Liver (tissue), 9 donors: Measurements from ENCODE around the gene HADHA. TPM values are rescaled to one million over a fixed set of nuclear protein-coding genes. Genes with fewer than 3 reads are reported as not detected.

Experiments
- DNase-seq: peaks from one replicate; pipeline ENCODE4 v3.0.0-alpha.2; 2017; ENCODE audit warnings: low spot score
- H3K27ac ChIP-seq, 2 donors: one replicate each; pipeline ENCODE4 v1.7.0; 2013; ENCODE audit warnings: inconsistent platforms in 2 of 2, low read length in 2 of 2, control low read depth in 1 of 2, low read depth in 1 of 2, mild to moderate bottlenecking in 1 of 2
- H3K27me3 ChIP-seq, 4 donors: one replicate each; pipeline versions ENCODE4 v1.6.1 to v1.7.0; 2013; ENCODE audit warnings: low read length in 3 of 4, inconsistent platforms in 1 of 4, mild to moderate bottlenecking in 1 of 4, moderate library complexity in 1 of 4; ENCODE audit not compliant: control insufficient read depth in 4 of 4, insufficient read depth in 4 of 4
- H3K36me3 ChIP-seq, 4 donors: one replicate each; pipeline versions ENCODE4 v1.6.1 to v1.7.0; 2013; ENCODE audit warnings: low read length in 3 of 4, mild to moderate bottlenecking in 3 of 4, low read depth in 1 of 4, moderate library complexity in 1 of 4; ENCODE audit not compliant: control insufficient read depth in 4 of 4, insufficient read depth in 3 of 4
- H3K4me1 ChIP-seq, 4 donors: one replicate each; pipeline versions ENCODE4 v1.6.1 to v1.7.0; 2013; ENCODE audit warnings: low read length in 3 of 4, mild to moderate bottlenecking in 3 of 4, moderate library complexity in 1 of 4; ENCODE audit not compliant: control insufficient read depth in 4 of 4, insufficient read depth in 4 of 4
- H3K4me3 ChIP-seq, 3 donors: one replicate each; pipeline versions ENCODE4 v1.6.1 to v1.7.0; 2013; ENCODE audit warnings: low read length in 3 of 3, control low read depth in 1 of 3, low read depth in 1 of 3, mild to moderate bottlenecking in 1 of 3
- H3K9ac ChIP-seq, 2 donors: one replicate each; pipeline ENCODE4 v1.7.0; 2013; ENCODE audit warnings: low read length in 2 of 2, mild to moderate bottlenecking in 2 of 2, moderate library complexity in 2 of 2, control low read depth in 1 of 2, low read depth in 1 of 2
- H3K9me3 ChIP-seq, 4 donors: one replicate each; pipeline versions ENCODE4 v1.6.1 to v1.7.0; 2013; ENCODE audit warnings: low read length in 3 of 4; ENCODE audit not compliant: control insufficient read depth in 4 of 4
- FOXA1 ChIP-seq: IDR thresholded peaks from 2 replicates; pipeline ENCODE4 v1.6.1; 2016; ENCODE audit warnings: antibody characterized with exemption
- FOXA2 ChIP-seq: IDR thresholded peaks from 2 replicates; pipeline ENCODE4 v1.6.1; 2016; ENCODE audit warnings: antibody characterized with exemption
- GABPA ChIP-seq, 2 donors: IDR thresholded peaks in 1 of 2; conservative IDR thresholded peaks in 1 of 2; 2 replicates each; pipeline ENCODE4 v1.6.1; 2016; ENCODE audit warnings: antibody characterized with exemption in 2 of 2, mild to moderate bottlenecking in 1 of 2, moderate library complexity in 1 of 2
- HNF4A ChIP-seq, 2 donors: conservative IDR thresholded peaks; 2 replicates each; pipeline ENCODE4 v1.6.1; 2016; ENCODE audit warnings: antibody characterized with exemption in 2 of 2, mild to moderate bottlenecking in 2 of 2
- NR2F2 ChIP-seq: IDR thresholded peaks from 2 replicates; pipeline ENCODE4 v1.6.1; 2016; ENCODE audit warnings: antibody characterized with exemption
- RAD21 ChIP-seq, 2 donors: IDR thresholded peaks; 2 replicates each; pipeline ENCODE4 v1.6.1; 2016; ENCODE audit warnings: antibody characterized with exemption in 2 of 2, mild to moderate bottlenecking in 2 of 2
- RXRA ChIP-seq, 2 donors: IDR thresholded peaks; 2 replicates each; pipeline ENCODE4 v1.6.1; 2017 to 2018; ENCODE audit warnings: antibody characterized with exemption in 2 of 2, mild to moderate bottlenecking in 1 of 2
- SP1 ChIP-seq: IDR thresholded peaks from 2 replicates; pipeline ENCODE4 v1.6.1; 2018; ENCODE audit warnings: antibody characterized with exemption, mild to moderate bottlenecking
- WGBS: extraction: QIAGEN DNeasy Blood & Tissue Kit; methylation state at CpG from one replicate; pipeline ENCODE4 v1.1.7; 2013; 5-methylcytosine and 5-hydroxymethylcytosine counted together
- polyA plus RNA-seq, 2 donors: library from polyadenylated mRNA; stranded (reverse) in 1 of 2; unstranded in 1 of 2; fragments of 200-250 nt in 1 of 2; fragments of >200 nt in 1 of 2; fragmentation: Nextera tagmentation in 1 of 2; extraction: Ambion mirVana in 1 of 2; gene quantifications; one replicate each; pipeline versions ENCODE4 v1.2.1 to v1.2.3, GENCODE V29; 2013 to 2015
- total RNA-seq, 2 donors: library from RNA; depleted of rRNA; stranded (reverse); fragments of >200 nt; gene quantifications; one replicate each; pipeline ENCODE4 v1.2.3, GENCODE V29; 2014
- TF ChIP-seq, protein P1 (sequence below): IDR thresholded peaks from 2 replicates; pipeline ENCODE4 v1.6.1; 2016; ENCODE audit warnings: antibody characterized with exemption, mild to moderate bottlenecking
- TF ChIP-seq, protein P2 (sequence below): IDR thresholded peaks from 2 replicates; pipeline ENCODE4 v1.6.1; 2016; ENCODE audit warnings: antibody characterized with exemption
- TF ChIP-seq, protein P3 (sequence below): IDR thresholded peaks from 2 replicates; pipeline ENCODE4 v1.6.1; 2016; ENCODE audit warnings: antibody characterized with exemption
- TF ChIP-seq, protein P4 (sequence below): IDR thresholded peaks from 2 replicates; pipeline ENCODE4 v1.6.1; 2016; ENCODE audit warnings: antibody characterized with exemption
- donor health status: healthy.
- donor health status: healthy.
- donor health status: healthy.
- donor health status: healthy.
- donor health status: healthy.

HADHA gene
- total and polyA plus RNA-seq, 4 donors = 101 to 276 (median 159) TPM

DNA sequence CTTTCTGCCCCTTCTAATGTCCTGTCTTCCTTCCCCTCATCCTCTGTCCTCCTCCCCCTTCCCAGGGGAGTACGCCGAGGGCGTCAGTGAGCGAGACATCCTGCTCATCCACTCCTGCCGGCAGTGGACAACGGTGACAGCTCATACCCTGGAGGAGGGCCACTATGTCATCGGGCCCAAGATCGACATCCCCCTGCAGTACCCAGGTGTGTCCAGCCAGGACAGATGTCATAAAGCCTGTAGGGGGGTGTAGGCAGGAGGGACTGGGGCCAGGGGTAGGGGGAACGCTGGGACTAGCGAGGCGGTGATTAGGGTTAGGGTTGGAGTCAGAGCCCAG, 68.2 kb downstream of the HADHA start:
- no peak for DNase-seq
- Histone ChIP-seq H3K36me3 (no peaks in the 10 kb centered on the region), H3K4me3 (no peak overlapping the region), H3K4me1 (peaks cover 0 to 15% (median 9%) of the 10 kb centered on the region in 4 donors), H3K9ac (no peak overlapping the region), H3K9me3 (no peaks in the 10 kb centered on the region), H3K27me3 (peaks cover 0 to 6% (median 0%) of the 10 kb centered on the region in 4 donors), H3K27ac (no peak overlapping the region)
- 81% methylated on average over 11 of the region's 11 CpGs for WGBS
- TF ChIP-seq, protein P1, sequence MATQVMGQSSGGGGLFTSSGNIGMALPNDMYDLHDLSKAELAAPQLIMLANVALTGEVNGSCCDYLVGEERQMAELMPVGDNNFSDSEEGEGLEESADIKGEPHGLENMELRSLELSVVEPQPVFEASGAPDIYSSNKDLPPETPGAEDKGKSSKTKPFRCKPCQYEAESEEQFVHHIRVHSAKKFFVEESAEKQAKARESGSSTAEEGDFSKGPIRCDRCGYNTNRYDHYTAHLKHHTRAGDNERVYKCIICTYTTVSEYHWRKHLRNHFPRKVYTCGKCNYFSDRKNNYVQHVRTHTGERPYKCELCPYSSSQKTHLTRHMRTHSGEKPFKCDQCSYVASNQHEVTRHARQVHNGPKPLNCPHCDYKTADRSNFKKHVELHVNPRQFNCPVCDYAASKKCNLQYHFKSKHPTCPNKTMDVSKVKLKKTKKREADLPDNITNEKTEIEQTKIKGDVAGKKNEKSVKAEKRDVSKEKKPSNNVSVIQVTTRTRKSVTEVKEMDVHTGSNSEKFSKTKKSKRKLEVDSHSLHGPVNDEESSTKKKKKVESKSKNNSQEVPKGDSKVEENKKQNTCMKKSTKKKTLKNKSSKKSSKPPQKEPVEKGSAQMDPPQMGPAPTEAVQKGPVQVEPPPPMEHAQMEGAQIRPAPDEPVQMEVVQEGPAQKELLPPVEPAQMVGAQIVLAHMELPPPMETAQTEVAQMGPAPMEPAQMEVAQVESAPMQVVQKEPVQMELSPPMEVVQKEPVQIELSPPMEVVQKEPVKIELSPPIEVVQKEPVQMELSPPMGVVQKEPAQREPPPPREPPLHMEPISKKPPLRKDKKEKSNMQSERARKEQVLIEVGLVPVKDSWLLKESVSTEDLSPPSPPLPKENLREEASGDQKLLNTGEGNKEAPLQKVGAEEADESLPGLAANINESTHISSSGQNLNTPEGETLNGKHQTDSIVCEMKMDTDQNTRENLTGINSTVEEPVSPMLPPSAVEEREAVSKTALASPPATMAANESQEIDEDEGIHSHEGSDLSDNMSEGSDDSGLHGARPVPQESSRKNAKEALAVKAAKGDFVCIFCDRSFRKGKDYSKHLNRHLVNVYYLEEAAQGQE = no peak
- no peak for TF ChIP-seq RAD21 (IDR thresholded peaks at IDR 0.05)
- TF ChIP-seq SP1 = no peak

DNA sequence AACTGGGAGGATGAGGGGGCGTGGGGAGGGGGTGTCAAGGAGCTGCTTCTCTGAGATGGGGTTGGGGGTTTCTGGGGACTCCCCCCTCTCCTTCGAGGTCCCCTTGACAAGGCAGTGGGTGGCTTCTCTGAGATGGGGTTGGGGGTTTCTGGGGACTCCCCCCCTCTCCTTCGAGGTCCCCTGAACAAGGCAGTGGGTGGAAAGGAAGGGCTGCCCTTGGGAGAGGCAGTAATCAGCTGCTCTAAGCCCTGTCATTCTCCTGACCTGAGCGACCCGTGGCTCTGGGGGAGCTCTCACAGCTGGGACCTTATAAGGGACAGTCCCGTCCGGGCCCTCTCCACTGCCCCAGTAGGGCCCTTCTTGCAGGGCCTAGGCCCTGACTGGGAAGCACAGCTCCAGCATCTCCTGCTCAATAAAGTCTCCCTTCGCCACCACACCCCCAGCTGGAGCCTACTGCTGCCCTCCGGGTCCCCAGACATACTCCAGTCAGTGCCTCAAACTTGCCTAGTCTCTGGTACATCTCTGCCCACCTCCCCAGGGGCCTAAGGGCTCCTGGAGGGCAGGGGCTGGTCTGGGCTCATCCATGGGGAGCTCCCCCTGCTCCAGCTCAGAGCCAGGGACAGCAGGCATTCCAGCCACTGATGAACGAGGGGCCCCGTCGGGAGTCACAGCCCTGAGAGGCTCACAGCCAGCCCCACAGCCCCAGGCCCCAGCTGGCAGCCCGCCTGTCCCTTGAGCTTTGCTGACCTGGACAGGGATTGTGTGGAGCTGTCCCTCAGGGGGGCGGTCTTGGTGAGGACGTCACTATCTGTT, 68.8 kb downstream of the HADHA start:
- Histone ChIP-seq H3K4me3 (no peak overlapping the region), H3K27me3 (peaks cover 0 to 6% (median 0%) of the 10 kb centered on the region in 4 donors), H3K4me1 (peaks cover 0 to 15% (median 9%) of the 10 kb centered on the region in 4 donors), H3K9me3 (no peaks in the 10 kb centered on the region), H3K9ac (no peak overlapping the region), H3K36me3 (no peaks in the 10 kb centered on the region), H3K27ac (no peak overlapping the region)
- TF ChIP-seq, protein P2, sequence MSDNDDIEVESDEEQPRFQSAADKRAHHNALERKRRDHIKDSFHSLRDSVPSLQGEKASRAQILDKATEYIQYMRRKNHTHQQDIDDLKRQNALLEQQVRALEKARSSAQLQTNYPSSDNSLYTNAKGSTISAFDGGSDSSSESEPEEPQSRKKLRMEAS = no peak
- TF ChIP-seq FOXA1 (no peak), FOXA2 (no peak), RXRA (IDR thresholded peaks at IDR 0.05) (no peak), RAD21 (IDR thresholded peaks at IDR 0.05) (no peak)
- TF ChIP-seq, protein P3, sequence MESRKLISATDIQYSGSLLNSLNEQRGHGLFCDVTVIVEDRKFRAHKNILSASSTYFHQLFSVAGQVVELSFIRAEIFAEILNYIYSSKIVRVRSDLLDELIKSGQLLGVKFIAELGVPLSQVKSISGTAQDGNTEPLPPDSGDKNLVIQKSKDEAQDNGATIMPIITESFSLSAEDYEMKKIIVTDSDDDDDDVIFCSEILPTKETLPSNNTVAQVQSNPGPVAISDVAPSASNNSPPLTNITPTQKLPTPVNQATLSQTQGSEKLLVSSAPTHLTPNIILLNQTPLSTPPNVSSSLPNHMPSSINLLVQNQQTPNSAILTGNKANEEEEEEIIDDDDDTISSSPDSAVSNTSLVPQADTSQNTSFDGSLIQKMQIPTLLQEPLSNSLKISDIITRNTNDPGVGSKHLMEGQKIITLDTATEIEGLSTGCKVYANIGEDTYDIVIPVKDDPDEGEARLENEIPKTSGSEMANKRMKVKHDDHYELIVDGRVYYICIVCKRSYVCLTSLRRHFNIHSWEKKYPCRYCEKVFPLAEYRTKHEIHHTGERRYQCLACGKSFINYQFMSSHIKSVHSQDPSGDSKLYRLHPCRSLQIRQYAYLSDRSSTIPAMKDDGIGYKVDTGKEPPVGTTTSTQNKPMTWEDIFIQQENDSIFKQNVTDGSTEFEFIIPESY = no peak
- DNase-seq = no peak
- WGBS = 78% methylated on average over 15 of the region's 15 CpGs

DNA sequence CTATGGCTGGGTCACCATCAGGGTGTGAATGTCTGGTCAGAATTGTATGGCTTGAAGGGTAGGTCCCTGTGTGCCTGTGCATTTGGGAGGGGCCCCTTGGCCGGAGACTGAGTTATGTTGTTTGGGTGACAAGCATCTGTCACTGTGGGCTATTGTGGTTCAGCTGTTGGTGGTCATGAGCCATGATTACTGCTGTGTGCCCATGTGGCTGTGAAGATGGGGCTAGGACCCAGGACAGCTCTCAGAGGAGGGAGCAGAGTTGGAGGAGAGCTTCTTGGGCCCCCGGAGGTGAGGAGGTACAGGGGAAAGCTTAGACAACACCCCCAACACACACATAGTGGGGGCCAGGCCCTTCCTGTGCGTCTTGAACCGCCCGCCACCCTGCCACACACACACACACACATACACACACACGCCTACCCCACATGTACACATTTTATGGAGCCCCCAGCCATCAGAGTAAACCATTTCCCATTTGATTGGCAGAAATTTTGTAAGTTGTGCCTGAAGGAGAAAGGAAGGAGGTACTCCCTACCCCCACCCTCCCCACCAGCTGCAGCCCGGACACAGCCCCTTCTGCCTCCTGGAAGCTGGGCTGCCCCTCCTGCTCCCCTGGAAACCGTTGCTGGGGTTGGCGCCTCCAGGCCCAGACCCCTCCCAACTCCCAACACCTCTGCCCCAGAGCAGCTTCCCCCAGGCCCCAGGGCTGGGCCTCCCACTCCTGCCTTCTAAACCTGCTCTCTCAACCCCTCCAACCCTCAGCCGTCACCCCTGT, 69.6 kb downstream of the HADHA start:
- no peaks in the 10 kb centered on the region for H3K9me3 ChIP-seq
- DNase-seq = no peak
- no peak overlapping the region for H3K4me3 ChIP-seq
- H3K27me3 ChIP-seq = peaks cover 0 to 6% (median 0%) of the 10 kb centered on the region in 4 donors
- H3K27ac ChIP-seq = no peak overlapping the region
- 88% methylated on average over 10 of the region's 10 CpGs for WGBS
- H3K36me3 ChIP-seq = no peaks in the 10 kb centered on the region
- H3K9ac ChIP-seq = no peak overlapping the region
- peaks cover 0 to 15% (median 9%) of the 10 kb centered on the region in 4 donors for H3K4me1 ChIP-seq
- TF ChIP-seq, protein P1 = no peak
- TF ChIP-seq HNF4A (conservative IDR thresholded peaks at IDR 0.05) = no peak
- TF ChIP-seq, protein P4, sequence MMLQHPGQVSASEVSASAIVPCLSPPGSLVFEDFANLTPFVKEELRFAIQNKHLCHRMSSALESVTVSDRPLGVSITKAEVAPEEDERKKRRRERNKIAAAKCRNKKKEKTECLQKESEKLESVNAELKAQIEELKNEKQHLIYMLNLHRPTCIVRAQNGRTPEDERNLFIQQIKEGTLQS = no peak
- TF ChIP-seq, protein P3 = no peak
- no peak for TF ChIP-seq GABPA (IDR thresholded peaks at IDR 0.05 in 1 of 2, conservative IDR thresholded peaks at IDR 0.05 in 1 of 2)
- TF ChIP-seq FOXA1 = no peak
- no peak for TF ChIP-seq NR2F2
- no peak for TF ChIP-seq RAD21 (IDR thresholded peaks at IDR 0.05)
